Muscle of arm (tissue), 12 donors: ENCODE data around the gene DDX39B. TPM values are rescaled to one million over a fixed set of nuclear protein-coding genes. Genes with fewer than 3 reads are reported as not detected.
"Not testable (repeated sequence)": the region's sequence is repeated elsewhere in the genome, so short reads cannot be mapped to it uniquely, and the experiment has no call there.

Source experiments
- DNase-seq: peaks from one replicate; pipeline ENCODE4 v3.0.0-alpha.2; 2013
- polyA plus RNA-seq, 12 donors: library from polyadenylated mRNA; unstranded; fragments of 120-200 nt; gene quantifications; one replicate each; pipeline ENCODE4 v1.2.1, GENCODE V29; 2013; ENCODE audit not compliant: insufficient read length in 12 of 12

DDX39B gene
- polyA plus RNA-seq, 12 donors, result 312 to 457 (median 352) TPM; not detected in 1

DNA sequence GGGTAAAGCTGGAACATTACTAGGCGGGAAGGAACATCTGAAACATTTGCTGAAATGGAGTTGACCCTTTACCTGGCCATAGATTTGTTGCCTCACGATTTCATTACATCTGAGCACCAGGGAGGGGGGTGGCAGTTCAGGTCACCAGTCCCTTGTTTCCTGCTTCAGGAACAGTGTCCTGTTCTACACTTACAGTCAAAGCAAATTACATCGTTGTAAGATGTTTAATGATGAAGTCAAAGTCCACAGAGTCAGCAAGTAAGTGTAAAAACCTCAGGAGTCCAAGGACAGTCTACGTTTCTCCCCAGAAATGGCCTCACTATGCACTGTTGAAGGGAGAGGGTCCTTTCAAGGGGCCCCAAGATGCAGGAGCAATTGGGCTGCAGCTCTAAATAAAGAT is 52.7 kb downstream of the DDX39B start:
- DNase-seq, result no peak

DNA sequence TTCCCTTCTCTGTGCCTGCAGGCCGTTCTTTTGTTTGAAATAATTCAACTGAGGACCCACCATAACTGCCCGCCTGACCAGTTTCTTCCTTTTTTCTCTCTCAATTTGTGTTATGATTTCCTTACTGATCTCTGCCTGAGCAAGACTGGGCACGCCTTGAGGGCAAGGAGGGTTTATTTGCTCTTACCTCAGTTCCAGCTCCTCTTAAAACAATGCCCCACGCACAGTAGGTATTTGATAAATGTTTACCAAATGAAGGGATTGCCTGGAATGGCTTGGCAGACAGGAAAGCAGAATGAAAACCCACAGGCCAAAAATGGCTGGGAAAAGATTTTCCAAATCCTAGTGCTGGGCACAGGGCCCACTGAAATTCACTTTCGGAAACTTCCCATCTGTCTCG is 54.1 kb downstream of the DDX39B start:
- DNase-seq, result not testable (repeated sequence)

- DNase-seq, result not testable (repeated sequence)
Measured at GRCh38 chr6:31486065-31486837, 55.6 kb downstream of the DDX39B start.

GRCh38 chr6:31485055-31485454 is 56.7 kb downstream of the DDX39B start:
- no peak for DNase-seq

- no peak for DNase-seq
Measured at GRCh38 chr6:31483392-31483791, 58.4 kb downstream of the DDX39B start.

- no peak for DNase-seq
Measured at GRCh38 chr6:31480574-31480973, 61.2 kb downstream of the DDX39B start.

Other genes starting within 250 kb of the DDX39B start
- 100 to 1,000 TPM in 11 of 12 donors, not detected in 1; 106 to 262 (median 145) TPM for gene HLA-B, start 184.8 kb downstream of the DDX39B start, polyA plus RNA-seq
- 10 to 100 TPM in 2 of 12 donors, 1 to 10 TPM in 9, not detected in 1; 2.8 to 12.5 (median 7.0) TPM for gene MICA, start 138.4 kb downstream of the DDX39B start, polyA plus RNA-seq
- 1 to 10 TPM in 2 of 12 donors, under 1 TPM in 8, not detected in 2; 0.37 to 1.9 (median 0.78) TPM for gene MICB, start 43.9 kb downstream of the DDX39B start, polyA plus RNA-seq
- not detected for gene MCCD1, start 13.0 kb downstream of the DDX39B start, polyA plus RNA-seq
- gene ATP6V1G2, start 4.6 kb upstream of the DDX39B start, polyA plus RNA-seq, result 1 to 10 TPM in 10 of 12 donors, not detected in 2; 3.3 to 6.6 (median 4.1) TPM
- 10 to 100 TPM in 11 of 12 donors, not detected in 1; 11.4 to 23.7 (median 14.1) TPM for gene NFKBIL1, start 5.6 kb upstream of the DDX39B start, polyA plus RNA-seq
- gene LTA, start 30.3 kb upstream of the DDX39B start, polyA plus RNA-seq, result 1 to 10 TPM in 1 of 12 donors, under 1 TPM in 5, not detected in 6; 0.13 to 2.6 (median 0.33) TPM
- gene TNF, start 33.6 kb upstream of the DDX39B start, polyA plus RNA-seq, result 1 to 10 TPM in 1 of 12 donors, under 1 TPM in 8, not detected in 3; 0.11 to 1.5 (median 0.33) TPM
- 10 to 100 TPM in 1 of 12 donors, 1 to 10 TPM in 7, under 1 TPM in 2, not detected in 2; 0.57 to 23.4 (median 1.3) TPM for gene LTB, start 40.4 kb upstream of the DDX39B start, polyA plus RNA-seq
- 10 to 100 TPM in 2 of 12 donors, 1 to 10 TPM in 8, not detected in 2; 3.9 to 24.6 (median 5.9) TPM for gene LST1, start 44.3 kb upstream of the DDX39B start, polyA plus RNA-seq
- gene NCR3, start 51.0 kb upstream of the DDX39B start, polyA plus RNA-seq, result under 1 TPM in 6 of 12 donors, not detected in 6; 0.22 to 0.63 (median 0.25) TPM
- 10 to 100 TPM in 11 of 12 donors, not detected in 1; 12.8 to 39.9 (median 18.8) TPM for gene AIF1, start 73.2 kb upstream of the DDX39B start, polyA plus RNA-seq
- gene PRRC2A, start 78.7 kb upstream of the DDX39B start, polyA plus RNA-seq, result 100 to 1,000 TPM; 104 to 352 (median 123) TPM
- gene BAG6, start 110.7 kb upstream of the DDX39B start, polyA plus RNA-seq, result 100 to 1,000 TPM in 11 of 12 donors, not detected in 1; 153 to 248 (median 195) TPM
- gene APOM, start 113.9 kb upstream of the DDX39B start, polyA plus RNA-seq, result 1 to 10 TPM in 10 of 12 donors, not detected in 2; 3.4 to 9.7 (median 4.8) TPM
- 10 to 100 TPM in 11 of 12 donors, not detected in 1; 10.9 to 15.8 (median 12.5) TPM for gene C6orf47, start 118.8 kb upstream of the DDX39B start, polyA plus RNA-seq
- 10 to 100 TPM in 11 of 12 donors, not detected in 1; 12.1 to 25.8 (median 13.5) TPM for gene GPANK1, start 123.0 kb upstream of the DDX39B start, polyA plus RNA-seq
- gene CSNK2B, start 124.1 kb upstream of the DDX39B start, polyA plus RNA-seq, result 100 to 1,000 TPM in 11 of 12 donors, not detected in 1; 121 to 202 (median 144) TPM
- gene LY6G5B, start 128.0 kb upstream of the DDX39B start, polyA plus RNA-seq, result 10 to 100 TPM in 9 of 12 donors, 1 to 10 TPM in 2, not detected in 1; 6.1 to 27.9 (median 14.2) TPM
- 1 to 10 TPM in 10 of 12 donors, not detected in 2; 1.2 to 6.4 (median 3.2) TPM for gene LY6G5C, start 139.1 kb upstream of the DDX39B start, polyA plus RNA-seq
- gene ABHD16A, start 161.3 kb upstream of the DDX39B start, polyA plus RNA-seq, result 10 to 100 TPM in 11 of 12 donors, not detected in 1; 35.4 to 54.1 (median 43.1) TPM
- under 1 TPM in 1 of 12 donors, not detected in 11; 0.27 TPM for gene LY6G6F, start 164.9 kb upstream of the DDX39B start, polyA plus RNA-seq
- 1 to 10 TPM in 1 of 12 donors, under 1 TPM in 5, not detected in 6; 0.50 to 1.1 (median 0.75) TPM for gene LY6G6D, start 173.3 kb upstream of the DDX39B start, polyA plus RNA-seq
- 1 to 10 TPM in 3 of 12 donors, under 1 TPM in 4, not detected in 5; 0.28 to 6.6 (median 0.63) TPM for gene LY6G6C, start 179.7 kb upstream of the DDX39B start, polyA plus RNA-seq
- 1 to 10 TPM in 2 of 12 donors, under 1 TPM in 8, not detected in 2; 0.49 to 1.7 (median 0.63) TPM for gene MPIG6B, start 181.4 kb upstream of the DDX39B start, polyA plus RNA-seq
- gene DDAH2, start 187.3 kb upstream of the DDX39B start, polyA plus RNA-seq, result 100 to 1,000 TPM in 8 of 12 donors, 10 to 100 TPM in 3, not detected in 1; 89.7 to 152 (median 108) TPM
- 100 to 1,000 TPM in 11 of 12 donors, not detected in 1; 100 to 194 (median 129) TPM for gene CLIC1, start 194.5 kb upstream of the DDX39B start, polyA plus RNA-seq
- gene MSH5, start 198.0 kb upstream of the DDX39B start, polyA plus RNA-seq, result 10 to 100 TPM in 6 of 12 donors, 1 to 10 TPM in 5, not detected in 1; 7.4 to 32.2 (median 13.8) TPM
- 10 to 100 TPM in 1 of 12 donors, 1 to 10 TPM in 9, not detected in 2; 1.6 to 10.7 (median 2.4) TPM for gene SAPCD1, start 220.7 kb upstream of the DDX39B start, polyA plus RNA-seq
- gene VWA7, start 235.3 kb upstream of the DDX39B start, polyA plus RNA-seq, result 1 to 10 TPM in 10 of 12 donors, not detected in 2; 1.1 to 4.1 (median 2.1) TPM